ENCODE results near the gene NHP2.

Gene NHP2

GRCh38 chr5:178189433-178189832 lies 35.7 kb upstream of the NHP2 start:
- no peak overlapping the region for H3K27ac ChIP-seq
- TF ChIP-seq, protein P1, sequence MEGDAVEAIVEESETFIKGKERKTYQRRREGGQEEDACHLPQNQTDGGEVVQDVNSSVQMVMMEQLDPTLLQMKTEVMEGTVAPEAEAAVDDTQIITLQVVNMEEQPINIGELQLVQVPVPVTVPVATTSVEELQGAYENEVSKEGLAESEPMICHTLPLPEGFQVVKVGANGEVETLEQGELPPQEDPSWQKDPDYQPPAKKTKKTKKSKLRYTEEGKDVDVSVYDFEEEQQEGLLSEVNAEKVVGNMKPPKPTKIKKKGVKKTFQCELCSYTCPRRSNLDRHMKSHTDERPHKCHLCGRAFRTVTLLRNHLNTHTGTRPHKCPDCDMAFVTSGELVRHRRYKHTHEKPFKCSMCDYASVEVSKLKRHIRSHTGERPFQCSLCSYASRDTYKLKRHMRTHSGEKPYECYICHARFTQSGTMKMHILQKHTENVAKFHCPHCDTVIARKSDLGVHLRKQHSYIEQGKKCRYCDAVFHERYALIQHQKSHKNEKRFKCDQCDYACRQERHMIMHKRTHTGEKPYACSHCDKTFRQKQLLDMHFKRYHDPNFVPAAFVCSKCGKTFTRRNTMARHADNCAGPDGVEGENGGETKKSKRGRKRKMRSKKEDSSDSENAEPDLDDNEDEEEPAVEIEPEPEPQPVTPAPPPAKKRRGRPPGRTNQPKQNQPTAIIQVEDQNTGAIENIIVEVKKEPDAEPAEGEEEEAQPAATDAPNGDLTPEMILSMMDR (conservative IDR thresholded peaks at IDR 0.05) = no peak

- TF ChIP-seq, protein P1 (conservative IDR thresholded peaks at IDR 0.05) = no peak
- H3K27ac ChIP-seq = no peak within 1 kb of the TSS
Observed at GRCh38 chr5:178187014-178187413, 33.3 kb upstream of the NHP2 start, which contains the start of gene GMCL2. GMCL2 (minus strand) TSS chr5:178187371; CDS start chr5:178187299, 72 bp downstream.

- no peak overlapping the region for H3K27ac ChIP-seq
- TF ChIP-seq, protein P1 (conservative IDR thresholded peaks at IDR 0.05) = no peak
Observed at GRCh38 chr5:178186427-178186826, 32.7 kb upstream of the NHP2 start.

DNA sequence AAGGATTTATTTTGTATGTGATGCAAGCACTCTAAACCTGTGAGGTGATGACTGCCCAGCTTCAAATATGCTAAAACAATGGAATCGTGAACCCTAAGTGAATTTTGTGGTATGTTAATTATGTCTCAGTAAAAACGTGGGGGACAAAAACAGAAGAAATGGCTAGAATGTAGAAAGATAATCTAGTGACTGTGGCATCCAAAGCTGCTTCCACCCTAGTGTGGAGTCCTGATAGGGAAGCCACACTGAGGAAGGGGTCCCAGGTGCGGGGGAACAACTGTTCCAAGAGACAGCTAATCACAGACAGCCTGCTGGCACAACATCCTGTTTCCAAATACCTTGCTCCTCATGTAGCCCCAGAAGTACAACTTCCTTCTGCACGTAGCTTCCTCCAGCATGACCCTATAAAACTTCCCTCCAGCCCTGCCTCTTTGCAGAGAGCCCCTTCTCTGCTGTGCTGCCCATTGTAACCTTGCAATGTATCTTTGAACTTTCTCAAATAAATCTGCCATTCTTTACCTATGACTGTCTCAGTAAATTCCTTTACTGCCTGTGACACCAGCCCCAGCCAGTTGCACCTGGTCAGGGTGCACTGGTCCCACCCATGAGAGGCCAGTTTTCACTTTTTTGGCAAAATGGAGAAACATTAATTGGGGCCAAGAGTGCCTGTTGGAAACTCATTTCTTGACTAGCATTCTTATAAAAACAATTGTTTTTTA lies 28.6 kb upstream of the NHP2 start:
- H3K27ac ChIP-seq = no peak overlapping the region
- TF ChIP-seq, protein P1 (conservative IDR thresholded peaks at IDR 0.05) = no peak

DNA sequence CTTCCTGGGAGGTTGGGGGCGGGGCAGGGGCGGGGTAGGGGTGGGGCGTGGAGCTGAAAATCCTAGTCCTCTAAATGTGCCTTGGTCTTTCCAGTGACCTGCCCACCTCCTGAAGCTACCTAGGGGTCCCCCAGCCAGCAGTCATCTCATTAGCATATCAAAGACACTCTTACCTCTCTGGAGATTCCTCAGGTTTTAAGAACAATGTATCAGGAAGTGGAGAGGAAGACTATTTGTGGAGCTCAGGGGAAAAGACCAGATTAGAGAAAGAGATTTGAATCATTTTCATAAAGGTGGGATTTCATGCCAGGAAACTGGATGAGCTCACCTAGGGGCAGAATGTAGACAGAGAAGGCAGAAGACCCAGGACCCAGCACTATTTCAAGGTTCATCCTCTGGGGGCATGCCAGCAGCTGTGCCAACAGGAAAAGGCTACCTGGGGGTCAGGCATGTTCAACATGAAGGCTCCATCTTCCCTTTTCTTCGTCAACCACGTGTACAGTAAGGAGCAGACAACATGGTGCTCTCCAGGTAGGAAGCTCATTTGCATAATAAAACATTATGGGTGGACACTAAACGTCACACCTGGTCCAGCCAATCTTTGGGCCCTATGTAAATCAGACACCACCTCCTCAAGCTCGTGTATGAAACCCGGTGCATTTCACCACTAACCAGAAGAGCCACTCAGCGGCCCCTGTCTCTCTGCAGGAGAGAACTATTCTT lies 26.6 kb upstream of the NHP2 start:
- no peak overlapping the region for H3K27ac ChIP-seq
- TF ChIP-seq, protein P1 (conservative IDR thresholded peaks at IDR 0.05) = no peak

- TF ChIP-seq, protein P1 (conservative IDR thresholded peaks at IDR 0.05) = no peak
- H3K27ac ChIP-seq = no peak overlapping the region
Observed at GRCh38 chr5:178177569-178177968, 23.9 kb upstream of the NHP2 start.

- TF ChIP-seq, protein P1 (conservative IDR thresholded peaks at IDR 0.05) = no peak
- H3K27ac ChIP-seq = no peak overlapping the region
Observed at GRCh38 chr5:178176791-178177190, 23.1 kb upstream of the NHP2 start.

Measured in VCaP (cell line).